Esophagus muscularis mucosa (tissue), 4 donors: ENCODE data around the gene GNB1.

ENCODE experiments used
- CTCF ChIP-seq, 3 experiments: fragments of 200-600 bp in 2 of 3; fragments of 450-650 bp in 1 of 3; sonication (generic) in 2 of 3; IDR thresholded peaks; one replicate each; pipeline ENCODE4 v1.5.1; 2017 to 2019; ENCODE audit warnings: antibody characterized with exemption in 3 of 3, mild to moderate bottlenecking in 2 of 3, moderate library complexity in 1 of 3
- EP300 ChIP-seq: sonication (generic); formaldehyde crosslinking; IDR thresholded peaks from one replicate; pipeline ENCODE4 v1.6.1; 2017; ENCODE audit warnings: antibody characterized with exemption
- POLR2A ChIP-seq: fragments of 450-650 bp; IDR thresholded peaks from one replicate; pipeline ENCODE4 v1.6.1; 2017; ENCODE audit warnings: antibody characterized with exemption, moderate library complexity, mild to moderate bottlenecking, low read depth
- POLR2AphosphoS5 ChIP-seq, 2 donors: sonication (generic); formaldehyde crosslinking; IDR thresholded peaks; one replicate each; pipeline ENCODE4 v1.6.1; 2017; ENCODE audit warnings: antibody characterized with exemption in 2 of 2

- TF ChIP-seq CTCF (IDR thresholded peaks at IDR 0.05): no peak
- no peak for TF ChIP-seq POLR2AphosphoS5 (IDR thresholded peaks at IDR 0.05)
- TF ChIP-seq EP300: no peak
- no peak for TF ChIP-seq POLR2A
Observed at GRCh38 chr1:1779320-1779675, 111.6 kb downstream of the GNB1 start.
